DMS53 treated with DMSO at 0.1 percent for 48 hours (cell line): ENCODE data around the gene CEP170.

ENCODE experiments used
- DNase-seq: peaks from one replicate; lab custom pipeline; 2025; ENCODE audit not compliant: unreplicated experiment; lab: John Stamatoyannopoulos, UW

The CEP170 gene

DNA sequence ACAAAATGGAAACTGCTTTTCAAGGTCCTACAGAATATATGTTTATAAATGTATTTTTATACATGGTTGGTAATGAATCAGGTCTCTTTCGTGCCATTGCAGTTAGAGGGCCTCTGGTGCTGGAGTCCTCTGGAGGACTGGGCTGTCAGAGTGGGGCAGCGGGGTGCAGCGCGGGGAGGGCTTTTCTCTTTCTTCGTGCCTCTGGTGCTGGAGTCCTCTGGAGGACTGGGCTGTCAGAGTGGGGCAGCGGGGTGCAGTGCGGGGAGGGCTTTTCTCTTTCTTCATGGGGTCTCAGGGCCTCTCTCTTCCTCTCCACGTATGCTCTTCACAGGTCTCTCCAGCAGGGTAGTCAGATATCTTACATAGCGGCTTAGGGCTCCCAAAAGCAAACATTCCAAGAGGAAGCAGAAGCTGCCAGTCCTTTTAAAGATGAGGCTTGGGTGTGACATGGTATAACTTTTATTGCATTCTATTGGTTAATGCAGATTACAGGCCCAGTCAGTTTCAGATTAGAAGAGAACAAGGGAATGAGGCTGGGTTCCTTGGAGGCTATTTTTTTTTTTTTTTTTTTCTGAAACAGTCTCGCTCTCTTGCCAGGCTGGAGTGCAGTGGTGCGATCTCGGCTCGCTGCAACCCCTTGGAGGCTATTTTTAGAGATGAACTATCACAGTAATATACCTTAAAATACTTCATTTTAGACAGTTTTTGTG is 13.8 kb upstream of the CEP170 start:
- DNase-seq: no peak

DNA sequence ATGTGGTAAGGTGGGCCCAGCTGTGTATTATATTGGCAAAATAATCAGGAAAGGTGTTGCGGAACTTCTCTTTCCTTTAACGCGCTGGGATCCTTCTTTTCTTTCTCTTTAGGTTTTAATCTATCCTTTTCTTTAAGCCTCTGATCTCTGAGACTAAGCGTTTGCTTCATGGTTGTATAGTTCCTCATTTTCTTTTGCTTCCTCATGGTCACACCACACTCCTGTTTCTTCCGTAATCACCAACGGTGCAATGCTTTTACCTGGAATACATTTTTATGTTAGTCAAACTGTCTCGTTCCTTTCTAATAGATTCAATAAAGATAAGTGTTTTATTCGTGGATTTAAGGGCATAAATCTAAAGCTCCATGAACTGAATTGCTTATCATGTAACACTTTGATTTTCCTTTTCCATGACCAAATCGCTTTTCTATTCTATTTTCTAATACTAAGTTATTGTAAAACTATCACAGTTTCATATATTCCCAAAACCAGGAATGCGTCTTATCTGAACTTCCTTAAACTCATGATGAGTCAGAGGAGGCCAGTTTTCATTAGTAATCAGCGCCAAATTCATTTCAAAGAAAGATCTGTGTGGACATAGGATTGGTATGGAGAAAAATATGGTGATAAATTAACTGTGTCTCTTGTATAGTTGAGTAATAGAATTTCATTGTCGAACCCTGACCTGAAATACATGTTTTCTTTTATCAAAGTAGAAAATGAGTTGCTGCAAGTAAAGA is 13.0 kb upstream of the CEP170 start:
- no peak for DNase-seq

DNA sequence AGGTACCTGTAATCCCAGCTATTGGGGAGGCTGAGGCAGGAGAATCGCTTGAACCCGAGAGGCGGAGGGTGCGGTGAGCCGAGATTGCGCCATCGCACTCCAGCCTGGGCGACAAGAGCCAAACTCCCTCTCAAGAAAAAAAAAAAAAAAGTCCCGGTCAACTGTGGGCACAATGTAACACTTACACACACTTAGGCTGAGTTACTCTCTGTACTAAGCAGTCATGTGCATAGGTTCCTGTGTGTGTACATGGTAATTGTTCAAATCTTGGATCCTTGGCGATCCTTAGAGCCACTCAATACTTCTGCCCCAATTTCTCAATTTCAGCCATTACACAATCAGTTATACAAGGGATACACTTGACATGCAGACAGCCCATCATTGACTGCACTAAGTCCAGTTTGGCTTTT is 12.4 kb upstream of the CEP170 start:
- no peak for DNase-seq

DNA sequence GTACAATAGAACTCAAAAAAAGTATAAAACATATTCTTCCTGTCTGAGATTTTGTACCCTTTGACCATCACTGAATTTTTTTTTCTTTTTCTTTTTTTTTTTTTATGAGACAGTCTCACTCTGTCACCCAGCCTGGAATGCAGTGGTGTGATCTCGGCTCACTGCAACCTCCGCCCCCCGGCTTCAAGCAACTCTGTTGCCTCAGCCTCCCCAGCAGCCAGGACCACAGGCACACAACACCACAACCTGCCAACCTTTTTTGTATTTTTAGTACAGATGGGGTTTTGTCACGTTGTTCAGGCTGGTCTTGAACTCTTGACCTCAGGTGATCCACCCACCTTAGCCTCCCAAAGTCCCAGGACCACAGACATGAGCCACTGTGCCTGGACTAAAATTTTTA is 11.2 kb upstream of the CEP170 start:
- no peak for DNase-seq

DNA sequence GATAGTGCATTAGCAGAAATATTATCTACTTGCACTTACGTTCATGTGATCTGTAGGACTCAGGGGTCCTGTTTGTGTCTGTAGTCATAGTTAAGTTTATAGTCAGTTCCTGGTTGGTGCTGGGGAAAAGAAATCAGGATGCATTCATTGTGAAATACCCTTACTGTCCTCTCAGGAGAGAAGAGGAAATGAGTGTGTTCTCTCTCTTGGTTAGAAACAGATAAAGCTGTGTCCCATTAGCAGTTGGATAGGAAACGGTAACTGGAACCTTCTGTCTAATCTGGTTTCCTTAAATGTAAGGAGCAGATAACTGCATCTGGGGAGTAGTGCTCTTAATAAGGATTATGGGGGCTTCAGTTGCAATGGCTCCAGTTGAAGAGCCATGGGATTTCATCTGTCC is 9.6 kb upstream of the CEP170 start:
- no peak for DNase-seq

DNA sequence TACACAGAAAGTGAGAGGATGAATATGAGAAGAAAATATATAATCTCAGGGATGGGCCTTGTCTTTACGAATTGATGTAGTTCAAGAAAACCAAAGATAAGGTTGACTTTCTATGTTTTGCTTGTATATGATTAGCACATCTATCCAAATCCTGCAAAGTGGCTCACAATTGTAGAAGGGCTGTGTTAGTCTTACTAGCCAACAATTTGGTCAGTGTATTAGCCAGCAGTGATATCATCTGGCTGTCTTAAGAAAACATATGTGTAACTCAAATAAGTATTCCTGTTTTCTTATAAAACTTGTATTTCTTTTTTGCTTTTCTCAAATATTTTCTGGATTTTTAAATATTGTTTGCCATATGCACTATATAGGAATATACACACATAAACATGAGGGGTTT is 6.3 kb upstream of the CEP170 start:
- no peak for DNase-seq

DNA sequence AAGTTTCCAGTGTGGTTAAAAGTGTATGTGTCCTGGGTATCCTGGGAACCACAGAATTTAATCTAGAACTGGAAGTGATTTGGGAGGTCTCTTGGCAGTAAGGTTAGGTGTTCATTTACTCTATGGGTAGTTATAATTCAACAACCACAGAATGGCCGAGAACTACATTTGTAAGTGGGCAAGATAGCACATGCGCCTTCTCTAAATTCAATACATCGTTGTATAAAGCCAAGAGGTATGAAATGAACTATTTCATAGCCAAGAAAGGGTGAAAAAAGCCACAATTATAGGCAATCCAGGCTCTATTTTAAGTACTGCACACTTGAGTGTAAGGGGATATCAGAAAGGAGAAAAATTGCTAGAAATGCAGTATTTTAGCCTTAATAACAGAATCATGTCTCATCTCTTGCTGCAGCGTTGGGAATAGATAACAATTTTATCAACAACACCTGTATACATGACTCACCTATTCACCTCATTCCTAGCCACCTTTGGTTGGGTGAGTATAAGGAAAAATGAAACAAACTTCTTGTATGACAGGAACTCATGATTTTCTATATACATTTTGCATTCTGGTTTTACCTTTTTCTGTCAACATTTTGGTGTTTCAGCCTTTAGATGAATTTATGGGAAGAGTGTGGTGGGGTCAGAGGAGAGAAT is 5.3 kb upstream of the CEP170 start:
- no peak for DNase-seq

DNA sequence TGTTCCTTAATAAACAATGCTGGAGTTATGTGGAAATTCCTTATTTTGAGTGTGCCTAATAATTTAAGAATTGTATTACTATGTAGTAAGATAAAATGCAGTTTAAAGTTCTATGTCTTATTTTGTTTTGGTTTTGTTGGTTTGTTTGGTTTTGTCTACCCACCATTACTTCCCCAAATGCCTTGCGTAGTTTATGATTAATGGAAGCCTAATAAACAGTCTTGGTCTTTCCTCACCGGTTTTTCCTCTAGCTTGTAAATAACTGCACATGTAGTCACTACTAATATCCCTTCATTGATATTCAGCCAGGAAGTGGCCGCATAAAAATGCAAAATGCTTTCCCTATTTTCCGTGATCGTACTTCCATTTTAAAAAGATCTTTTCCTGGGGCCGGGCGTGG is 3.6 kb upstream of the CEP170 start:
- DNase-seq: no peak

DNA sequence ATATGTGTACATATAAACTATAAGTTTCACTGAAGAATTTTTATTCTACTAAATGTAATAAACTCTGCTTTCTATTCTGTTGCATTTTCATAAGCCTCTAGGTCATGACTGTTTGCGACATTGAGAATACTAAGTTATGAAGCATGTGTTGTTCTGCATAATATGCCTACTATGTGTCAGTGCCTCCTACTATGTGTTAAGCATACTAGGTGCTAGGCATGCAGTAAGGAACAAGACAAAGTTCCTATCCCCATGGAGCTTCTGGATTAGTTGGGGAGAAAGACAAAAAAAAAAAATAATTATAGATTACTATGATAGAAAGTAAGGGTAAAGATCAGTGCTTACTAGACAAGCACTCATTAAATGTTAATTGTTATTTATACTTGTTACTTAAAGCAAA is 2.1 kb upstream of the CEP170 start:
- no peak for DNase-seq

DNA sequence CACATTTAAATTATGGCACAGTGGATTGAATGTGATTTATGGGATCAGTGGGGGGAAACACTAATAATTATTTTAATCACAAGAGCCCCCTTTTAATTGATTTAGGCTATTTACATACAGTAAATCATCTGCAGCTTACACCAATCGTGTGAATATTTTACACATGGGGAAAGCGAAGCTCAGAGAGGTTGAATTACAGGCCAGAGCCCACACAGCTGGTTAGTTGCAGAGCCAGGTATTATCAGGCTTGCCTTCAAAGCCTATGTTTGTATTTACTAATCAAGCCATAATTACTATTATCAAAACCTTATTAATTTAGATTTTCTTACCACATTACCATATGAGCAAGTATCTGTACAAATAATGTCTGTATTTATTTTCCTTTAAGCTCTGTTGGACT is 1.5 kb upstream of the CEP170 start:
- DNase-seq: no peak

DNA sequence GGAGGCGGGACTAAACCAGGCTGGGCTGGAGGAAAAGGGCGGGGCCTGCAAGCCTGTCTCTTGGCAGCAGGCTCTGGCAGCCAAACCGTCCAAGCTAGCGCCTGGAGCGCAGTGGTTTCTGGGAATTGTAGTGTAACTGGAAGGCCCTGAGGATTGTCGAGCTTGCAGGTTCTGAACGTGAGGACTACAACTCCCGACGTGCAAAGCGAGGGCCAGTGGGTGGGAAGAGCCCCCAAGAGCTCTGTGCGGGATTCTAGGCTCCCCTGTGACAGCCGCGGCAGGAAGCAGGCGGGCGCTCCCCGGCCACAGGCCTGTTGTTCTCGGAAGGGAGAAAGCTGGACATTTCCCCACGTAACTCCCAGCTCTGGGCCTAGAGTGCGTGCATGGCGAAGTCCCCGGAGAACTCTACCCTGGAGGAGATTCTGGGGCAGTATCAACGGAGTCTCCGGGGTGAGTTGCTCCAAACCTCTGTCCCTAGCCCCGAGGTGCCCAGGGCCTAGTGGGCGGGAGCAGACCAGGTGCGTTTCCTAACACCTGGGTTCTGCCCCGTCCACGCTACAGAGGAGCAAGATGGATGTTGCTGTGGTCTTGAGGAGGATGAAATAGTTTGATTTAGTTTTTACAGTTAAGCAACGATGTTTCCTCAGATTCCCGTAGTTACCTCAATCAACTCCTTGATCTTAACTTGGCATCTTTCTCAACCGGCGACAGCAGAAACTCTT is 871 bp upstream of the CEP170 start, which contains the start of gene SDCCAG8:
Gene SDCCAG8 (plus strand): TSS at position 251 of the 722 bp plus-strand sequence. CDS start 133 bp downstream, at position 384.
- peak; percentile 97 for DNase-seq

DNA sequence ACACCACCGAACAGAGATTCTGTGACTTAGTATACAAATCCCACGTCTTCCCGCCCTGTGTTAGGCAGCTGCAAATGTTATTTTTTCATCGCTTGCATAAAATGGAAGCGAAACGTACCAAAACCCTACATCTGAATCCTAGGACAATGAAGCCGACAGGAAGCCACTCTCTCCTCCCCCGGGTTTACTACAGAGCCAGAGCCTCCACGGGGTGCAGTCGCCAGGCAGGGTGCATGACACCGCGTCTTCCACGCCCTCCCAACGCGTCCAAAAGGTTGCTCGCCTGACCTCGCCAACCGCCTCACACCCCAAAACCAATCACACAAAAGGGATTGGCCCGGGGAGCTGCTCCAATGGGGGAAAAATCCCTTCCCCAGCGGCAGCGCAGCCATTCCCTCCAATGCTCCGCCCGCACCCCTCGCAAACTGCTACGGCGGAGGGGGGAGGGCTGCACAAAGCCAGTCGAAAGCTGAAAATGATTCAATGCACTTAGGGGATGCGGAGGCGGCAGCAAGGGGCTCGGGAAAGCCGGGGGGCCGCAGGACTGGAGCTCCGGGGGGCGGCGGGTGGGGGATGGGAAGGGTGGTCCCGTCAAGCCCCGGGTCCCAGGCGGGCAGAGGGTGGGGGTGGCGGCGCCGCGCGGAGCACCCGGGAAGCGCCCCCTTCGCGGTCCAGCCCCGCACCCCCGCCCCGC is 701 bp downstream of the CEP170 start:
- peak; percentile 57 for DNase-seq

DNA sequence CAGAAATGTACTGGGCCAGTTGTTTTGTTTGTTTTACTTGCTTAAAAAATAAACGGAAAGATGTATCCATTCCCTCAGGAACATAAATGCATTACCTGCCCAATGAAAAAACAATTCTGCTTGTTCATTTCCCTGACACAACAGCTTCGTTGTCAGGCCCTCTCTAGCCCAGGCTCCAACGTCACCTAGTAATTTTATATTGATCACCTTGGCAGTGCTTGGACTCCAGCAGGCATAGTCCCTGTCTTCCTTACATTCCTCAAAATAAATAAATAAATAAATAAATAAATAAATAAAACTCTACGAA is 1.2 kb downstream of the CEP170 start:
- DNase-seq: no peak

DNA sequence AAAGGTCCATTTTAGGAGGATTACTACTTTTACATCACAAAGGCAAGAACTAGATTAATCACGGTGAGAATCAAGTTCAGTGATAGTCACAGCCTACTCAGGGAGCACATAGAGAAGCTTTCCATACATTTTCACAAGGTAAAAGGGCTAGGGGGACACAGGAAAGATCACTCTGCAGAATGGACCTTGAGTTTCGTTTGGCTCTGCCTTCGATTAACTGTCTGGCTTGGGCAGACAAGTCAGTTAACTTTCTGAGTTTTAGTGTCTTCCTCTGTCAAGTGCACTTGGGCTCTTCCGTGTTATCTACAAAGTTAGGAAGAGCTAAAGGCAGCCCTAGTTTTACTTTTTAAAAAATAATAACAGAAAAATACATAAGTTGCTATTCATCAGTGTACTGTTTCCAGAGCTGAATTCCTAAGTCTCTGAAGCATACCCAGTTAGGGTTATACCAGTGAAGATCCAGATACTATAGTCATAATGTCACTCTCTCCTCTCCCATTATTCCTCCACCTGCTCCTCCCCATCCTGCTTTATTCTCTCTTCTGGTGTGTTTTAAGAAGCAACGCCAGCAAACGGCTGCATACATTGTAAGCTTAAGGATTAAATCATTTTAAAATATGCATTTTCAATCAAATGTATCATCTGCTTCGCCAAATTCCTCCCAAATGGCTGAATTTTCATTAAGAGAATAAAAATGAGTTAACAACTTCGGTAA is 1.7 kb downstream of the CEP170 start:
- no peak for DNase-seq

DNA sequence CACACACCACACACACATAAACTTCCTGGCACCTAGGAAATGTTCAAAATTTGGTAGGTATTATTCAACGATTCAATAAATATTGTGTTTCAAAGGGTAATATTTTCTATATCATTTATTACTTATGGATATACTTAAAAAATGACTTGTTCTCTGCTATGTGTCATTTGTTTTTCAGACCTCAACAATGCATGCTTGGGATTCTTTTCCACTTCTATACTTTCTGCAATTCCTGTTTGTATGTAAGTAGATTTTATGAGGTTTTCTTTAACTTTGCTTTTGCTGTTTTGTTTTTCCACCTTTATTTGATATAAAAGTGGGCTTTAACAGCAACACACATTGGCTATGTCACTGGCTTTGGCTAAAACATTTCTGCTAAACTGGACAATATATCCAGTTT is 3.5 kb downstream of the CEP170 start:
- no peak for DNase-seq

DNA sequence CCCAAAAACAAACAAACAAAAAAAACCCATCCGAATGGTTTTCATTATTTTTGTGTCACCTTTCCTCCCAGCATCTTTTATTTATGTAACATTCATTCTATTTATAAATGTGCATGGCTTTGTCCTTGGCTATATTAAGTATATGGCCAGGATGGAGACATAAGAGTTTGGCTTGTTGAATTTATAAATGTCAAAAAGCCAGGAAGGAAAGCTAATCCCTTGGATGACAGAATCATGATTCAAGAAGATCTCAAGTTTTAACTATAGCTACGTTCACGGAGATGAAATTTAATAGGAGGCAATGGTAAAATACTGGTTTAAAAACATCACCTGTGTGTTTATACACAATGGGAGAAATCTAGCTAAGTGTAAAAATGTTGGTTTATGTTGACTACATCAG is 5.0 kb downstream of the CEP170 start:
- DNase-seq: no peak

DNA sequence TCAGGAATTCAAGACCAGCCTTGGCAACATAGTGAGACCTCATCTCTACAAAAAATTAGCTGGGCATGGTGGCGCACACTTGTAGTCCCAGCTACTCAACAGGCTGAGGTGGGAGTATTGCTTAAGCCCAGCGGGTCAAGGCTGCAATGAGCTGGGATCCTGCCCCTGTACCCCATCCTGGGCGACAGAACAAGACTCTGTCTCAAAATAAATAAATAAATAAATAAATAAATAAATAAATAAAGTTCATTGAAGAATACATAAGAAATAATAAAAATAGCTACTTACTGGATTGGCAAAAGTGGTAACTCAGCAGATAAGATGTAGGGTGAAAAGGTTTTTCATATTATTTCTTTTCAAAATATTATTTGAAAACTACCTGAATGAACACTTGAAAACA is 5.9 kb downstream of the CEP170 start:
- no peak for DNase-seq

DNA sequence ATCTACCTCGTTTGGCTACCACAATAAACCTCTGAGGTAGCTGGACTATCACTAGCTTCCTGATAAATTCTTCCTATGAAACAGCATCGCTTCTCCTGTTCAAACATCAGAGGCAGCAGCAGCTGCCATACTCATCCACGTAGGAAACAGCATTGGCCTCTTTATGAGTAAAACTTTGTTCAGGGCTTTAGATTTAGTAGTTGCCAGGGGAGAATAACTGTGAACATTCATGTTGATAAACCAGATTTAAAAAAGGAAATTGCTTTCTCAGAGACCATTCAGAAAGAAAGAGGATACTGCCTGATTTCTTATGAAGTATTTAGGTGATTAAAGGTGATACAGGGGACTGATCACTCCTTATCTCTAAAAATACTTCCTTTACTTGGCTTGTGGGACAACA is 7.2 kb downstream of the CEP170 start:
- no peak for DNase-seq

DNA sequence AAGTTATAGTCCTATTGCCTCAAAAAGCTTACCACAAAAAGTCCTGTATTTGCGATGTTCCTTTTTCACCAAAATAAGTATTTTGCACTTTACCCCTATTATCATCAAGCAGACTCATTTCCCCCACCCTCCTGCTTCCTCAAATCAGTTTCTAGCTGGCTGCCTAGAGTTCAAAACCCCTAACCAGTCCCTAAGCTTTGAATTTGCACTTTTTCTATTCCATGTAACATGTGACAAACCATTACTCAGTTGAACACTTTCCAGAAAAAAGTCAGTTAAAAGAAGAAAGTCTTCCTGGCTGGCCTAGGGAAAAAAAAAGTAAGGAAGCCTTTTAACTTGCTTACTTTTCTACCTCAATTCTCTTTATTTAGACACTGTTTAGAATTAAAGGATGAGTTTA is 8.2 kb downstream of the CEP170 start:
- no peak for DNase-seq

DNA sequence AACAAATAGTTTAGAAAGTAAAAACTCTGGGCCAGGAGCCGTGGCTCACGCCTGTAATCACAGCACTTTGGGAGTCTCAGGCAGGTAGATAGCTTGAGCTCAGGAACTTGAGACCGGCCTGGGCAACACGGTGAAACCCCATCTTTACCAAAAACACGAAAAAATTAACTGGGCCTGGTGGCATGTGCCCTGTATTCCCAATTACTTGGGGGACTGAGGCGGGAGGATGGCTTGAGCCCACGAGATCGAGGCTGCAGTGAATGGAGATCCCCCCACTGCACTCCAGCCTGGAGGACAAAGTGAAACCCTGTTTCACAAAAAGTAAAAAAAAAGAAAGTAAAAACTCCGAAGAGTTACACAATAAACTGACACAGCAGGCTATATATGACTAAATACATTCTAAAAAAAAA is 10.6 kb downstream of the CEP170 start:
- DNase-seq: no peak
